ENCODE results near the gene GDAP1L1. TPM values are rescaled to one million over a fixed set of nuclear protein-coding genes. Genes with fewer than 3 reads are reported as not detected.

The GDAP1L1 gene
- polyA plus RNA-seq, 3 donors: not detected

DNA sequence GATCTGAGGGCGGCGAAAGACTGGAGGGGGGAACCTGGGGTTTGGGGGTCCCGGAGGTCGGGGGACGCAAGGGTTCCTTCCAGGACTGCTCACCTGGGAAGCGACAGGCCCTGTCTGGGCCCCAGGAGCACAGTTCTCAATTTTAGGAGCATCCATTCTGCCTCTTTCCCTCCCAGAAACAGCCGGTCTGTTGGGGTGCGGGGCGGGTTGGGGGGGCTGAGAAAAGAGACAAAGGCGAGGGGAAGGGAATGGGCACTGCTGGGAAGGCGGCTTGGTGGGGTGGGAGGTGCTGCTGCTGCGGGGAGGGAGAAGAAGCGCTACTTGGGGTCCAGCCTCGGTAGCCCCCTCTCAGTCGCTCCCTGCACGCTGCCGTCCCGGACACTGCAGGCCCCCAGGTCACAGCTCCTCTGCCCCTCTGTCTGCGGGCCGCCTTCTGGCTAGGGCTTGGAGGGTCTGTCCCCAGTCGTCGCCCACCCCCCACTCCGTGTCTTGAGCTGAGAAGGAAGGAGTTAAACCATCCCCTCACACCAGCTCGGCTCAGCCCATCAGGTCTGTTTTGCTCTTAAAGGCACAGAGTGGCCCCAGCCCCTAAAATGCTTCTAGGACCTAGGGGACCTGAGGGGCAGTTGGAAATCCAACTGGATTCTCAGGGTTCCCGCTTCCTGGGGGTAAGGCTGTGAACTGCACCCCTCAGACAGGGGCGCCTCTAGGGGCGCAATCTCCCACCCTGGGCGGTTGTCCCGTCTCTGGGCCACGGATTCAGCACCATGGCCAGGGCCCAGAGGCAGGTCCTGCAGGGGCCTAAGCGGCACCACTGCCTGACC is 690 bp downstream of the GDAP1L1 start:
- Histone ChIP-seq H2AFZ (ENCODE audit: insufficient read depth, low read depth, low read length, poor library complexity, severe bottlenecking) (no peak overlapping the region), H3K27me3 (ENCODE audit: control insufficient read depth in 2 of 2, insufficient read depth in 2 of 2, low read length in 2 of 2) (peaks cover 14 to 31% of the 10 kb centered on the region in 2 donors), H3K4me2 (replicated peaks; ENCODE audit: extremely low read depth, low read length, poor library complexity, severe bottlenecking) (no peak overlapping the region), H3K4me3 (replicated peaks in 1 of 3; ENCODE audit: low read depth in 2 of 3, low read length in 3 of 3) (no peak overlapping the region), H3K4me1 (ENCODE audit: control insufficient read depth in 1 of 2, insufficient read depth in 2 of 2, low read length in 2 of 2) (no peaks in the 10 kb centered on the region), H3K9ac (ENCODE audit: insufficient read depth, low read length, poor library complexity, severe bottlenecking) (no peak overlapping the region), H3K9me3 (replicated peaks in 1 of 2; ENCODE audit: control insufficient read depth in 1 of 2, insufficient read depth in 1 of 2, low read length in 2 of 2) (peaks cover 0 to 7% of the 10 kb centered on the region in 2 donors), H3K79me2 (ENCODE audit: insufficient read depth, low read length) (no peaks in the 10 kb centered on the region), H4K20me1 (ENCODE audit: insufficient read depth, low read length) (no peaks in the 10 kb centered on the region), H3K27ac (ENCODE audit: low read depth in 1 of 2, low read length in 2 of 2) (no peak overlapping the region), H3K36me3 (replicated peaks in 1 of 2; ENCODE audit: control insufficient read depth in 1 of 2, insufficient read depth in 2 of 2, low read length in 2 of 2) (no peaks in the 10 kb centered on the region)
- Mint-ChIP-seq H3K4me1 (no peaks in the 10 kb centered on the region), H3K36me3 (no peaks in the 10 kb centered on the region), H3K9me3 (peaks cover 0 to 6% (median 4%) of the 10 kb centered on the region in 7 donors), H3K4me3 (peak overlapping the region in 1 of 2 donors; percentile 42), H3K27me3 (ENCODE audit: low read depth in 3 of 3) (peaks cover 29 to 41% (median 37%) of the 10 kb centered on the region in 3 donors), H3K27ac (no peak overlapping the region)
- no peak for DNase-seq
- intact Hi-C loops (cut with micrococcal nuclease): no loop called here
- WGBS (ENCODE audit: insufficient coverage): 8% methylated on average over 20 of the region's 31 CpGs
- TF ChIP-seq, protein P1, sequence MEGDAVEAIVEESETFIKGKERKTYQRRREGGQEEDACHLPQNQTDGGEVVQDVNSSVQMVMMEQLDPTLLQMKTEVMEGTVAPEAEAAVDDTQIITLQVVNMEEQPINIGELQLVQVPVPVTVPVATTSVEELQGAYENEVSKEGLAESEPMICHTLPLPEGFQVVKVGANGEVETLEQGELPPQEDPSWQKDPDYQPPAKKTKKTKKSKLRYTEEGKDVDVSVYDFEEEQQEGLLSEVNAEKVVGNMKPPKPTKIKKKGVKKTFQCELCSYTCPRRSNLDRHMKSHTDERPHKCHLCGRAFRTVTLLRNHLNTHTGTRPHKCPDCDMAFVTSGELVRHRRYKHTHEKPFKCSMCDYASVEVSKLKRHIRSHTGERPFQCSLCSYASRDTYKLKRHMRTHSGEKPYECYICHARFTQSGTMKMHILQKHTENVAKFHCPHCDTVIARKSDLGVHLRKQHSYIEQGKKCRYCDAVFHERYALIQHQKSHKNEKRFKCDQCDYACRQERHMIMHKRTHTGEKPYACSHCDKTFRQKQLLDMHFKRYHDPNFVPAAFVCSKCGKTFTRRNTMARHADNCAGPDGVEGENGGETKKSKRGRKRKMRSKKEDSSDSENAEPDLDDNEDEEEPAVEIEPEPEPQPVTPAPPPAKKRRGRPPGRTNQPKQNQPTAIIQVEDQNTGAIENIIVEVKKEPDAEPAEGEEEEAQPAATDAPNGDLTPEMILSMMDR (IDR thresholded peaks at IDR 0.05): no peak

DNA sequence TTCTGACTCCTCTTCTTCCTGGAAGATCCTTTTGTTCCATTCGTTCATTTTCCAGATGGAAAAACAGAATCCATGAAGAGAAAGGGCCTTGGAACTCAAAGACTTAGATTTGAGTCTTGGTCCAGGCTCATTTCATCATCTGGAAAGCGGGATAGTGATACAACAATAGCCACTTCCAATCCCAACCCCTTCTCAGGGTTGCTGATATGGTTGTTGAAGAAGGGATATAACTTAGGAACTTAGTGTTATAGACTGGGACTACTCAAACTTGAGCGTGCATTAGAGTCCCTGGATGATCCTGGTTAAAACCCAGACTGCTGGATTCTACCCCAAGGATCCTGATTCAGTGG is 1.3 kb downstream of the GDAP1L1 start:
- Mint-ChIP-seq H3K9me3 (peaks cover 0 to 6% (median 4%) of the 10 kb centered on the region in 7 donors), H3K4me3 (peak overlapping the region in 1 of 2 donors; percentile 30)
- peaks cover 0 to 7% of the 10 kb centered on the region in 2 donors for H3K9me3 ChIP-seq (replicated peaks in 1 of 2; ENCODE audit: control insufficient read depth in 1 of 2, insufficient read depth in 1 of 2, low read length in 2 of 2)

More for the DNA sequence above, 1.3 kb downstream of the GDAP1L1 start:
- Histone ChIP-seq H3K36me3 (replicated peaks in 1 of 2; ENCODE audit: control insufficient read depth in 1 of 2, insufficient read depth in 2 of 2, low read length in 2 of 2) (no peaks in the 10 kb centered on the region), H4K20me1 (ENCODE audit: insufficient read depth, low read length) (no peaks in the 10 kb centered on the region), H3K9ac (ENCODE audit: insufficient read depth, low read length, poor library complexity, severe bottlenecking) (no peak overlapping the region), H3K4me1 (ENCODE audit: control insufficient read depth in 1 of 2, insufficient read depth in 2 of 2, low read length in 2 of 2) (no peaks in the 10 kb centered on the region), H2AFZ (ENCODE audit: insufficient read depth, low read depth, low read length, poor library complexity, severe bottlenecking) (no peak overlapping the region), H3K4me3 (replicated peaks in 1 of 3; ENCODE audit: low read depth in 2 of 3, low read length in 3 of 3) (no peak overlapping the region), H3K4me2 (replicated peaks; ENCODE audit: extremely low read depth, low read length, poor library complexity, severe bottlenecking) (no peak overlapping the region), H3K79me2 (ENCODE audit: insufficient read depth, low read length) (no peaks in the 10 kb centered on the region), H3K27me3 (ENCODE audit: control insufficient read depth in 2 of 2, insufficient read depth in 2 of 2, low read length in 2 of 2) (peaks cover 14 to 31% of the 10 kb centered on the region in 2 donors), H3K27ac (ENCODE audit: low read depth in 1 of 2, low read length in 2 of 2) (no peak overlapping the region)
- H3K36me3 Mint-ChIP-seq: no peaks in the 10 kb centered on the region
- H3K4me1 Mint-ChIP-seq: no peaks in the 10 kb centered on the region
- peaks cover 25 to 39% (median 37%) of the 10 kb centered on the region in 3 donors for H3K27me3 Mint-ChIP-seq (ENCODE audit: low read depth in 3 of 3)
- WGBS (ENCODE audit: insufficient coverage): 45% methylated on average over 2 of the region's 3 CpGs
- intact Hi-C loops (cut with micrococcal nuclease): no loop called here
- TF ChIP-seq, protein P1 (IDR thresholded peaks at IDR 0.05): no peak
- DNase-seq: no peak
- H3K27ac Mint-ChIP-seq: no peak overlapping the region

Data from CD14-positive monocyte (primary cell).